GM12878 (cell line): Measurements from ENCODE around the gene AOPEP. TPM values are rescaled to one million over a fixed set of nuclear protein-coding genes. Genes with fewer than 3 reads are reported as not detected.

Experiments used
- ATAC-seq: fragments of 200-7000 bp; cut with Tn5 transposase; 3 replicates; pipeline ENCODE4 v1.9.1; 2020; ENCODE audit warnings: mild to moderate bottlenecking, moderate library complexity
- BruUV-seq: library from RNA; stranded (reverse); fragments of 400-500 nt; replicated peaks from 2 replicates; lab custom pipeline; 2021; lab: Mats Ljungman, UMichigan
- CTCF ChIA-PET: fragments of 300-600 bp; sonication (Branson Sonifier 250); formaldehyde crosslinking; extraction: SDS; loops from one replicate; lab custom pipeline; 2021; ENCODE audit warnings: inconsistent platforms; lab: Yijun Ruan, JAX
- POLR2A ChIA-PET: fragments of 350-600 bp; formaldehyde crosslinking; extraction: SDS; loops from one replicate; lab custom pipeline; 2021; ENCODE audit warnings: inconsistent platforms; lab: Charles Lee
- RAD21 ChIA-PET: fragments of 300-600 bp; sonication (Branson Sonifier 250); formaldehyde crosslinking; loops from one replicate; lab custom pipeline; 2023; ENCODE audit warnings: antibody characterized with exemption; ENCODE audit not compliant: unreplicated experiment; lab: Charles Lee
- SMC1A ChIA-PET: fragments of 300-600 bp; sonication (Branson Sonifier 250); formaldehyde crosslinking; loops from one replicate; lab custom pipeline; 2023; ENCODE audit not compliant: unreplicated experiment, uncharacterized antibody; lab: Charles Lee
- DNase-seq: peaks from one replicate; pipeline ENCODE4 v3.0.0-alpha.2; 2011; ENCODE audit warnings: low read depth, low spot score
- FAIRE-seq: peaks from 3 replicates; lab custom pipeline; 2011; peaks lifted over from hg19 to GRCh38; lab: Jason Lieb, UNC
- H2AFZ ChIP-seq: 2 replicates; pipeline ENCODE4 v1.6.0; 2011; ENCODE audit warnings: low read depth, low read length, control low read depth; ENCODE audit not compliant: control insufficient read depth
- H3K27ac ChIP-seq: 2 replicates; pipeline ENCODE4 v1.5.1; 2011; ENCODE audit warnings: control low read depth; ENCODE audit not compliant: control insufficient read depth, insufficient read depth
- H3K27me3 ChIP-seq, 2 experiments: replicated peaks in 1 of 2; 2 replicates each; pipeline versions ENCODE4 v1.6.0 to v1.6.1; 2011; ENCODE audit warnings: low read length in 1 of 2; ENCODE audit not compliant: control insufficient read depth in 2 of 2, insufficient read depth in 2 of 2
- H3K36me3 ChIP-seq, 2 experiments: 2 replicates each; pipeline ENCODE4 v1.5.1; 2011; ENCODE audit warnings: low read length in 1 of 2; ENCODE audit not compliant: control insufficient read depth in 2 of 2, insufficient read depth in 2 of 2
- H3K4me1 ChIP-seq: 2 replicates; pipeline ENCODE4 v1.6.1; 2011; ENCODE audit warnings: mild to moderate bottlenecking, low read length, moderate library complexity, mixed read lengths; ENCODE audit not compliant: control insufficient read depth, insufficient read depth
- H3K4me2 ChIP-seq: 2 replicates; pipeline ENCODE4 v1.6.0; 2011; ENCODE audit warnings: control low read depth; ENCODE audit not compliant: control insufficient read depth, insufficient read depth
- H3K4me3 ChIP-seq: fragments of 200-600 bp; sonication (generic); 2 replicates; pipeline ENCODE4 v1.5.1; 2016
- H3K79me2 ChIP-seq: 2 replicates; pipeline ENCODE4 v1.6.0; 2011; ENCODE audit warnings: low read length; ENCODE audit not compliant: control insufficient read depth, insufficient read depth
- H3K9ac ChIP-seq: 2 replicates; pipeline ENCODE4 v1.8.0; 2011; ENCODE audit warnings: low read length, control low read depth, mixed read lengths; ENCODE audit not compliant: control insufficient read depth, insufficient read depth
- H3K9me3 ChIP-seq: replicated peaks from 3 replicates; pipeline ENCODE4 v1.5.1; 2011; ENCODE audit warnings: mild to moderate bottlenecking, low read length; ENCODE audit not compliant: control insufficient read depth, insufficient read depth
- H4K20me1 ChIP-seq: 2 replicates; pipeline ENCODE4 v1.6.0; 2011; ENCODE audit not compliant: control insufficient read depth, insufficient read depth
- ATF2 ChIP-seq: IDR thresholded peaks from 2 replicates; pipeline ENCODE4 v1.6.1; 2012; ENCODE audit warnings: low read length, inconsistent platforms
- SKIL ChIP-seq: fragments of 450-650 bp; IDR thresholded peaks from 2 replicates; pipeline ENCODE4 v1.6.1; 2017; ENCODE audit warnings: mild to moderate bottlenecking, low read depth, inconsistent platforms; ENCODE audit not compliant: poor library complexity, severe bottlenecking
- TCF12 ChIP-seq: IDR thresholded peaks from 2 replicates; pipeline ENCODE4 v1.6.1; 2011; ENCODE audit warnings: low read depth, mild to moderate bottlenecking, low read length
- ZNF384 ChIP-seq: IDR thresholded peaks from 2 replicates; pipeline ENCODE4 v1.6.1; 2012; ENCODE audit warnings: low read depth, mild to moderate bottlenecking, low read length, improper control_type of control experiment, borderline replicate concordance
- WGBS: methylation state at CpG from one replicate; pipeline ENCODE4 v1.1.6; 2016; ENCODE audit warnings: low lambda C conversion rate; ENCODE audit not compliant: insufficient replicate concordance, insufficient coverage; ENCODE audit errors: missing lambda C conversion rate; 5-methylcytosine and 5-hydroxymethylcytosine counted together
- in situ Hi-C: fragments of 300-500 bp; cut with MboI; formaldehyde crosslinking; loops from 9 replicates; pipeline ENCODE4 v1.14.3; 2018; ENCODE audit warnings: mixed read lengths
- intact Hi-C: fragments of 100-400 bp; cut with micrococcal nuclease; formaldehyde crosslinking; loops from one replicate; pipeline ENCODE4 v1.14.2; 2022; ENCODE audit not compliant: unreplicated experiment
- polyA plus RNA-seq, 11 experiments: library from polyadenylated mRNA; depleted of rRNA in 4 of 11; unstranded in 6 of 11; stranded (reverse) in 5 of 11; fragments of >200 nt; fragmentation: Nextera tagmentation in 4 of 11; fragmentation: Illumina TruSeq in 1 of 11; extraction: Ambion mirVana in 4 of 11; extraction: Trizol in 1 of 11; gene quantifications; 1 replicate in 1 of 11; 2 replicates in 10 of 11; pipeline versions ENCODE4 v1.2.1 to v1.2.3, GENCODE V29; 2011 to 2016; ENCODE audit warnings: inconsistent platforms in 2 of 11, missing spikeins in 2 of 11, low read depth in 1 of 11
- total RNA-seq, 4 experiments: library from RNA; depleted of rRNA in 3 of 4; stranded (reverse); fragments of >200 nt in 3 of 4; fragmentation: Illumina TruSeq in 1 of 4; extraction: Trizol in 1 of 4; gene quantifications; 2 replicates each; pipeline versions ENCODE4 v1.2.1 to v1.2.3, GENCODE V29; 2013 to 2021

Gene AOPEP
- total and polyA plus RNA-seq, 10 of the 15 experiments (the other 5 are each of a cell fraction or from before 2014, with no cell fraction given) = 2.3 to 16.9 (median 10.1) TPM

- no peak overlapping the region for H3K4me2 ChIP-seq
- DNase-seq (no peak), ATAC-seq (no peak)
- WGBS = 46% methylated on average over 4 of the region's 4 CpGs
- H3K36me3 ChIP-seq = no peaks in the 10 kb centered on the region
- no peak overlapping the region for H3K4me3 ChIP-seq
- H3K9ac ChIP-seq = no peak overlapping the region
- H3K27me3 ChIP-seq = no peaks in the 10 kb centered on the region
- in situ Hi-C loops (no loop called here), intact Hi-C loops (no loop called here)
- no peak overlapping the region for H2AFZ ChIP-seq
- ChIA-PET RAD21 (no interaction called here), POLR2A (no interaction called here), CTCF (no interaction called here)
- H3K27ac ChIP-seq = no peak overlapping the region
- H3K4me1 ChIP-seq = no peaks in the 10 kb centered on the region
- BruUV-seq = no TSS peak
- H3K9me3 ChIP-seq = no peaks in the 10 kb centered on the region
- no peaks in the 10 kb centered on the region for H3K79me2 ChIP-seq
- TF ChIP-seq TCF12 (no peak), ZNF384 (no peak), SKIL (no peak), ATF2 (no peak)
- TF ChIP-seq, all 136 proteins: peak for 0
- SMC1A ChIA-PET = no interaction called here
- H4K20me1 ChIP-seq = no peaks in the 10 kb centered on the region
- FAIRE-seq = no peak
These were observed 6.6 kb upstream of the AOPEP start for GRCh38 chr9:94719878-94720277.
